PC-9 (cell line): ENCODE data around the gene RND3. TPM values are rescaled to one million over a fixed set of nuclear protein-coding genes. Genes with fewer than 3 reads are reported as not detected.

ENCODE experiments used
- BruUV-seq: library from RNA; stranded (reverse); fragments of 400-500 nt; replicated peaks from 2 replicates; lab custom pipeline; 2021; lab: Mats Ljungman, UMichigan
- CTCF ChIA-PET: fragments of 300-600 bp; sonication (Branson Sonifier 250); formaldehyde crosslinking; loops from one replicate; lab custom pipeline; 2022; ENCODE audit warnings: antibody characterized with exemption; lab: Charles Lee
- POLR2A ChIA-PET: fragments of 300-600 bp; sonication (Branson Sonifier 250); formaldehyde crosslinking; loops from one replicate; lab custom pipeline; 2022; ENCODE audit warnings: antibody characterized with exemption; ENCODE audit not compliant: unreplicated experiment; lab: Charles Lee
- DNase-seq, 2 experiments: peaks; one replicate each; pipeline versions ENCODE4 v3.0.0 to v3.0.0-alpha.2; 2015 to 2022; ENCODE audit warnings: mixed read lengths in 1 of 2
- H2AFZ ChIP-seq: fragments of 200-600 bp; sonication (generic); 2 replicates; pipeline ENCODE4 v1.8.1; 2017; ENCODE audit warnings: antibody characterized with exemption
- H3F3A ChIP-seq: fragments of 200-600 bp; sonication (generic); 2 replicates; pipeline ENCODE4 v1.8.1; 2017; ENCODE audit warnings: antibody characterized with exemption, mild to moderate bottlenecking, low read depth; ENCODE audit not compliant: insufficient read depth
- H3K27ac ChIP-seq: fragments of 200-600 bp; sonication (generic); 2 replicates; pipeline ENCODE4 v1.6.1; 2016; ENCODE audit warnings: mixed run types
- H3K27me3 ChIP-seq: fragments of 200-600 bp; sonication (generic); 2 replicates; pipeline ENCODE4 v1.6.1; 2016; ENCODE audit warnings: low read depth, mixed run types; ENCODE audit not compliant: insufficient read depth
- H3K36me3 ChIP-seq: fragments of 200-600 bp; sonication (generic); 2 replicates; pipeline ENCODE4 v1.6.1; 2016; ENCODE audit warnings: low read depth, mixed run types
- H3K4me1 ChIP-seq: fragments of 200-600 bp; sonication (generic); replicated peaks from 2 replicates; pipeline ENCODE4 v1.6.1; 2016; ENCODE audit warnings: mixed run types; ENCODE audit not compliant: insufficient read depth
- H3K4me2 ChIP-seq: fragments of 200-600 bp; sonication (generic); 2 replicates; pipeline ENCODE4 v1.6.1; 2017; ENCODE audit warnings: mixed run types
- H3K4me3 ChIP-seq: fragments of 200-600 bp; sonication (generic); 2 replicates; pipeline ENCODE4 v1.6.1; 2016; ENCODE audit warnings: mixed run types
- H3K79me2 ChIP-seq: fragments of 200-600 bp; sonication (generic); 2 replicates; pipeline ENCODE4 v1.6.1; 2017; ENCODE audit warnings: low read depth, mixed run types
- H3K9me2 ChIP-seq: fragments of 200-600 bp; sonication (generic); 2 replicates; pipeline ENCODE4 v1.8.1; 2017; ENCODE audit warnings: mild to moderate bottlenecking; ENCODE audit not compliant: insufficient read depth
- H3K9me3 ChIP-seq: fragments of 200-600 bp; sonication (generic); 2 replicates; pipeline ENCODE4 v1.8.1; 2016; ENCODE audit warnings: low read depth; ENCODE audit not compliant: insufficient read depth
- H4K20me1 ChIP-seq: fragments of 200-600 bp; sonication (generic); 2 replicates; pipeline ENCODE4 v1.8.1; 2017; ENCODE audit not compliant: insufficient read depth
- CTCF ChIP-seq: fragments of 200-600 bp; sonication (generic); conservative IDR thresholded peaks from 2 replicates; pipeline ENCODE4 v1.6.1; 2017; ENCODE audit warnings: mixed run types, antibody characterized with exemption, mild to moderate bottlenecking, moderate library complexity
- EZH2 ChIP-seq: fragments of 200-600 bp; sonication (generic); IDR thresholded peaks from 2 replicates; pipeline ENCODE4 v1.8.0; 2017; ENCODE audit warnings: antibody characterized with exemption, low read depth
- intact Hi-C: fragments of 100-400 bp; cut with micrococcal nuclease; formaldehyde crosslinking; loops from one replicate; pipeline ENCODE4 v1.10.0; 2022; ENCODE audit not compliant: unreplicated experiment
- total RNA-seq: library from RNA; stranded (reverse); gene quantifications from 2 replicates; pipeline ENCODE4 v1.2.3, GENCODE V29; 2021

RND3 gene
- total RNA-seq, 1 experiment from 2014 or later, result 72.9 TPM

GRCh38 chr2:150517951-150518680 is 30.6 kb upstream of the RND3 start:
- CTCF ChIA-PET, result no interaction called here
- Histone ChIP-seq H3K36me3 (no peaks in the 10 kb centered on the region), H3K4me2 (no peak overlapping the region), H3K79me2 (no peaks in the 10 kb centered on the region), H3K9me2 (no peaks in the 10 kb centered on the region), H3K9me3 (no peaks in the 10 kb centered on the region), H3K4me3 (no peak overlapping the region), H3F3A (no peaks in the 10 kb centered on the region), H3K27ac (no peak overlapping the region), H4K20me1 (no peaks in the 10 kb centered on the region), H3K4me1 (no peaks in the 10 kb centered on the region), H3K27me3 (no peaks in the 10 kb centered on the region), H2AFZ (no peak overlapping the region)
- no TSS peak for BruUV-seq
- TF ChIP-seq CTCF (no peak), EZH2 (no peak)
- DNase-seq, result no peak
- POLR2A ChIA-PET, result no interaction called here
- intact Hi-C loops, result no loop called here

- Histone ChIP-seq H3K4me2 (no peak overlapping the region), H3K79me2 (no peaks in the 10 kb centered on the region), H3K9me3 (no peaks in the 10 kb centered on the region), H2AFZ (no peak overlapping the region), H3K9me2 (no peaks in the 10 kb centered on the region), H3K36me3 (no peaks in the 10 kb centered on the region), H3F3A (no peaks in the 10 kb centered on the region), H3K27ac (no peak overlapping the region), H3K27me3 (no peaks in the 10 kb centered on the region), H3K4me1 (no peaks in the 10 kb centered on the region), H4K20me1 (no peaks in the 10 kb centered on the region), H3K4me3 (no peak overlapping the region)
- TF ChIP-seq EZH2 (no peak), CTCF (no peak)
- DNase-seq, result no peak
- ChIA-PET POLR2A (no interaction called here), CTCF (no interaction called here)
- BruUV-seq, result no TSS peak
- intact Hi-C loops, result no loop called here
Observed at GRCh38 chr2:150513647-150514046, 26.2 kb upstream of the RND3 start.

GRCh38 chr2:150508497-150509137 is 21.1 kb upstream of the RND3 start:
- Histone ChIP-seq H4K20me1 (no peaks in the 10 kb centered on the region), H3K27me3 (no peaks in the 10 kb centered on the region), H2AFZ (no peak overlapping the region), H3K9me3 (no peaks in the 10 kb centered on the region), H3K4me1 (no peaks in the 10 kb centered on the region), H3K27ac (no peak overlapping the region), H3K79me2 (no peaks in the 10 kb centered on the region), H3F3A (no peaks in the 10 kb centered on the region), H3K9me2 (no peaks in the 10 kb centered on the region), H3K36me3 (no peaks in the 10 kb centered on the region), H3K4me2 (no peak overlapping the region), H3K4me3 (no peak overlapping the region)
- intact Hi-C loops, result no loop called here
- TF ChIP-seq EZH2 (no peak), CTCF (no peak)
- no TSS peak for BruUV-seq
- CTCF ChIA-PET, result no interaction called here
- DNase-seq, result no peak
- POLR2A ChIA-PET, result no interaction called here
